HG03469 (cell line): Measurements from ENCODE around the gene MX2.
"Not testable (repeated sequence)": the region's sequence is repeated elsewhere in the genome, so short reads cannot be mapped to it uniquely, and the experiment has no call there.

Experiments used
- ATAC-seq: cut with Tn5 transposase; IDR thresholded peaks from one replicate; pipeline ENCODE4 v1.9.1; 2021; ENCODE audit warnings: mild to moderate bottlenecking, moderate library complexity, moderate number of reproducible peaks; ENCODE audit not compliant: unreplicated experiment

Gene MX2

GRCh38 chr21:41333752-41334151 lies 28.1 kb upstream of the MX2 start:
- ATAC-seq, result no peak

GRCh38 chr21:41337515-41337914 lies 24.3 kb upstream of the MX2 start:
- ATAC-seq, result no peak

DNA sequence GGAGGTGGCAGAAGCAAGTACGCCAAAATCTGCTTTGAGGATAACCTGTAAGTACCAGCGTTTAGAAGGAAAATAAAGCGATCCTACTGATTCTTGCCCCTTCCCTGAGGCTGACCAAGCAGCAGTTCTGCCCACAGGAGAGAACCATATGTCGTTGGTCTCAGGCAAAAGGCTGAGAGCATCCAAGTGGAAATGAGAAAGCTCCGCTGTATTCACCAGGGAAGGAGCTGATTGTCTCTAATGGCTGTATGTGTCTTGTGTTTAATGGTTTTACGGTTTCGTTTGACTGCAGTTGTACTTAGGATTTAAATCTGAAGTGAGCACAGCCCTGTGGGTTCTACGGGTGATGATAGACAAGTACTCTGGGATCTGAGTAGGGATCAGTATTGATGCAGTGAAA lies 23.4 kb upstream of the MX2 start:
- ATAC-seq, result no peak

- no peak for ATAC-seq
Observed at GRCh38 chr21:41342035-41342434, 19.8 kb upstream of the MX2 start.

DNA sequence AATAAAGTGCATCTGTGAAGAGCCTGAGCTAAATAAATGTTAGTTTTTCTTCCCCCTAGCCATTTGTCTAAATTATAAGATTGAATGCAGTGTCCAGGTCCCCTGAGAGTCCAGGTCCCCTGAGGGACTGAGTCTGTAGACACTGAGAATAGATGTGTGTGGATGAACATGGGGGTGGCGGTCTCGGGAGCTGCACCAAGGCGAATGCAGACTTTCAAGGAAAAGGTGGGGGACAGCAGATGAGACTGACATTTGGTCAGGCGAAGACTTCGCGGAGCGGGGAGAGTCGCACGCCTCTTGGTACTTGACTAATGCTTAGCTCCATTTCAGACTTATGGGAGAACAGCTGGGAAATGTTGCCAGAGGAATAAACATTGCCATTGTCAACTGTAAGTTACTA lies 17.7 kb upstream of the MX2 start:
- no peak for ATAC-seq

- no peak for ATAC-seq
Observed at GRCh38 chr21:41345356-41345755, 16.5 kb upstream of the MX2 start.

GRCh38 chr21:41345934-41346685 lies 15.7 kb upstream of the MX2 start:
- ATAC-seq, result no peak

DNA sequence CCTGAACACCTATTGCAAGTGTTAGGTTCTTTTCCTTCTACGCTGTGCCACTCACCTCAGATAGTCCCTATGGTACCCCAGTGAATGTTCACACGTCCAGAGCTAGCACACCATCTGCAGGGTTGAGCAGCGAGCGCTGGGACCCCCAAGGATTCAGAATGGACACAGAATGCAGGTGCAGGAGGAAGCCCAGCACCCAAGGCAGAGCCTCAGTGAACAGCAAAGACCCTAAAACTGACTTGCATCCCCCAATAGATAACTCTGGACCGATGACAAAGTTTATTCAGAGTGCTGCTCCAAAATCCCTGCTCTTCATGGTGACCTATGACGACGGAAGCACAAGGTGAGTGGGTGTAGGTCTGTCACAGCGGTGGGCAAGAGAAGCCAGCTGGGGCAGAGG lies 15.1 kb upstream of the MX2 start:
- no peak for ATAC-seq

DNA sequence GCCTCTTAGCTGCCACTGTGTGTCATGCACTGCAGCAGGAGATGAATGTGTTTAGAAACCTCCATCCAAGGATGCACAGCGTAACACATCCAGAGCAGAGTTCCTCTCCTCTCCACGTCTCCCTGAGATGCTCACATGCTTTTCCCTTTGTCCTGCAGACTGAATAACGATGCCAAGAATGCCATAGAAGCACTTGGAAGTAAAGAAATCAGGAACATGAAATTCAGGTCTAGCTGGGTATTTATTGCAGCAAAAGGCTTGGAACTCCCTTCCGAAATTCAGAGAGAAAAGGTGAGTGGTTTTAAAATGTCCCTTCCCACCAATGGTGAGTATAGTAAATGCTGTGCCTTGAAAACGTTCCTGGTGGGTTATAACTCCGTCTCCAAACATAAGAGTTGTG lies 13.4 kb upstream of the MX2 start:
- no peak for ATAC-seq

DNA sequence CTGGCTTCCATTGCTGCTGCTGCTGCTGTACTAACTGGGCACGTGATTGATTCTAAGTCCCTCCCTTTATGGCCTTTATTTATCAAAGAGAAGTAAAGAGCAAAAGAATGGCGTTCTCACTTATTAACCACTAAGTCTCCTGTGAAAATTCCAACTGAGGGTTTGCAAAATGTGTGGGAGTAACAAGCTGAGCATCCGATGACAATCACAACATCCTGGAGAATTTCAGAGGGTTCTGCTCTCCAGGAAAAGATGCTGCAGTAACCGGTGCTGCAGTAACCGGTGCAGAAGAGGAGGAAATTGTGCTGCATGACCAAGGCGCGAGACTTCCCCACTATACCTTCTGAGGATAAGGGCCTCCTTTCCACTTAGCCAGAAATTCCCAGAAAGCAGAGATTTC lies 12.7 kb upstream of the MX2 start:
- no peak for ATAC-seq

DNA sequence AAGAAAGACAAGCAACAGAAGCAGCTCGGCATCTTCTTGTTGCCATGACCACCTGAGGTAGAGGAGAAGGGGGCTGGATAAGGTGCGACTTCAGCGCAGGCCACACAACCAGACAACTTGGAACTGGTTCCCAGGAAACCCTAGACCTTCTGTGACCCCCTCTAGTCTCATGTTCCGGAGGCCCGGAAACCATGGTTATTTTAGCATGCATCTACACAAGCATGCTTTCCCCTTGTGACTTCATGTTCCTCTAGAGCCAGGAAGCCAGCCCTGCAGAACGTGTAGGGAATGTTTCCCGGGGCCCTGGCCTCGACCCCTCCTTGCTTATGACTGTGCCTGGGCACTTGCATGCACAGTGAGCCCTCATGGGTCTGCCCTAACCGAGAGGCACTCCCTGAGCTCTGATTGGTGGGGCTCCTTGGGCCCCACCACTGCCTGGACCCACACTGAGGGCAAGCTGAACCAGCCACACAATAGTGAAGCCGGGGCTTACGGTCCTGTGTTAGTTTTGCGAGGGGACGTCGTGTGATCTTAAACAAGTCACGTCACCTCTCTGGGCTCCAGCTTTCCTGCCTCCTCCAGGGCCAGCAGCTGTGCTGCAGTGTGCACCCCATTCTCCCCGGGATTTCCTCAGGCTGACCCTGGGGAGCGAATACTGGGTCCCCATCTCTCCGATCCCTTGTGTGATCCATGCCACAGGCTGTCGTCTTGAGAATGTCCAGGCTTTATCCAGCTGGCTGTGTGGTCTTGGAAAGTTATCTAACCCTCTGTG lies 12.0 kb upstream of the MX2 start:
- ATAC-seq, result no peak

- no peak for ATAC-seq
Observed at GRCh38 chr21:41350436-41351155, 11.2 kb upstream of the MX2 start.

- ATAC-seq, result no peak
Observed at GRCh38 chr21:41357546-41357945, 4.3 kb upstream of the MX2 start.

GRCh38 chr21:41358193-41359166 lies 3.3 kb upstream of the MX2 start:
- no peak for ATAC-seq

DNA sequence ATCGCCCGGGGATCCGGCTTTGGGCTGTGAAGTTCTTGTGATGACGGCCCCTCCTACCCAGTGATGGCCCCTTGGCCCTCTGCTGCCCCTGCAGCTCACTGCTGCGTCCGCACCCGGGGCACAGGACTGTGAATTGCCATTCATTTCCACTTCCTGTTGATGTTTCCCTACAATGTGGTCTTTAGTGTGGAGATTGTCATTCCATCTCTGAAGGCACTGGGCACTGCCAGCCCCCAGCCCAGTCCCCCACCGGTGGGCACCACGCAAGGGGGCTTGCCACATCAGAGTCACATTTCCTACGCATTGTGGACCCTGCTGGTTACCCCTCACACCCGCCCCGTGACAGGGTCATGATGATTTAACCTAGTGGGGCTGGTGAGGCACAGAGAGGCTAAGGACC lies 2.5 kb upstream of the MX2 start:
- ATAC-seq, result no peak

DNA sequence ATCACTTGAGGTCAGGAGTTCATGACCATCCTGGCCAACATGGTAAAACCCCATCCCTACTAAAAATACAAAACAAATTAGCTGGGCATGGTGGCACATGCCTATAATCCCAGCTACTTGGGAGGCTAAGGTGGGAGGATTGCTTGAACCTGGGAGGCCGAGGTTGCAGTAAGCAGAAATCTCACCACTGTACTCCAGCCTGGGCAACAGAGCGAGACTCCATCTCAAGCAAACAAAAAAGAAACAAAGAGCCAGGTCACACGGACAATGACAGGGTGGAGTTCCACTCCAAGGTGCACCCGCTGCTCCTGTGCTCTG lies 2.1 kb upstream of the MX2 start:
- not testable (repeated sequence) for ATAC-seq

- no peak for ATAC-seq
Observed at GRCh38 chr21:41360072-41360821, 1.6 kb upstream of the MX2 start.

GRCh38 chr21:41361053-41361785 lies 608 bp upstream of the MX2 start:
- ATAC-seq, result no peak

GRCh38 chr21:41362605-41363369 lies 960 bp downstream of the MX2 start:
- no peak for ATAC-seq
